SHP77 (cell line): ENCODE data around the gene MCTP1.

Experiments
- DNase-seq, 2 experiments: peaks; one replicate each; lab custom pipeline; 2025; lab: John Stamatoyannopoulos, UW

Gene MCTP1

GRCh38 chr5:95114902-95115301 is 170.0 kb downstream of the MCTP1 start:
- DNase-seq = no peak

GRCh38 chr5:95114305-95114704 is 170.6 kb downstream of the MCTP1 start:
- DNase-seq = no peak

GRCh38 chr5:95113489-95113888 is 171.4 kb downstream of the MCTP1 start:
- DNase-seq = no peak

GRCh38 chr5:95111141-95111540 is 173.8 kb downstream of the MCTP1 start:
- no peak for DNase-seq

GRCh38 chr5:95110118-95110517 is 174.8 kb downstream of the MCTP1 start:
- DNase-seq = no peak

- DNase-seq = no peak
Observed at GRCh38 chr5:95107138-95107537, 177.8 kb downstream of the MCTP1 start.

- no peak for DNase-seq
Observed at GRCh38 chr5:95105638-95106037, 179.3 kb downstream of the MCTP1 start.

- DNase-seq = no peak
Observed at GRCh38 chr5:95102687-95103086, 182.2 kb downstream of the MCTP1 start.

- DNase-seq = peak; percentile 82 to 86
Observed at GRCh38 chr5:95102080-95102479, 182.8 kb downstream of the MCTP1 start.

GRCh38 chr5:95100551-95100950 is 184.3 kb downstream of the MCTP1 start:
- DNase-seq = no peak

- DNase-seq = no peak
Observed at GRCh38 chr5:95098012-95098411, 186.9 kb downstream of the MCTP1 start.

- DNase-seq = no peak
Observed at GRCh38 chr5:95093211-95093610, 191.7 kb downstream of the MCTP1 start.

- DNase-seq = no peak
Observed at GRCh38 chr5:95090774-95091173, 194.1 kb downstream of the MCTP1 start.

- no peak for DNase-seq
Observed at GRCh38 chr5:95087816-95088317, 197.0 kb downstream of the MCTP1 start.

GRCh38 chr5:95086927-95087815 is 197.7 kb downstream of the MCTP1 start:
- no peak for DNase-seq

GRCh38 chr5:95084757-95085156 is 200.1 kb downstream of the MCTP1 start:
- DNase-seq = no peak

- no peak for DNase-seq
Observed at GRCh38 chr5:95083606-95084005, 201.3 kb downstream of the MCTP1 start.

- no peak for DNase-seq
Observed at GRCh38 chr5:95081982-95082381, 202.9 kb downstream of the MCTP1 start.

- peak; percentile 3 to 19 for DNase-seq
Observed at GRCh38 chr5:95081500-95081960, 203.4 kb downstream of the MCTP1 start.

GRCh38 chr5:95080441-95080840 is 204.5 kb downstream of the MCTP1 start:
- DNase-seq = no peak

- DNase-seq = no peak
Observed at GRCh38 chr5:95080030-95080429, 204.9 kb downstream of the MCTP1 start.

GRCh38 chr5:95078868-95079267 is 206.0 kb downstream of the MCTP1 start:
- no peak for DNase-seq

GRCh38 chr5:95076395-95077185 is 208.3 kb downstream of the MCTP1 start:
- no peak for DNase-seq
